NCI-H2196 (cell line): ENCODE results near the gene MYL3.
"Not testable (repeated sequence)": the region's sequence is repeated elsewhere in the genome, so short reads cannot be mapped to it uniquely, and the experiment has no call there.

Experiments
- DNase-seq: peaks from one replicate; lab custom pipeline; 2025; ENCODE audit not compliant: unreplicated experiment; lab: John Stamatoyannopoulos, UW

The MYL3 gene

DNA sequence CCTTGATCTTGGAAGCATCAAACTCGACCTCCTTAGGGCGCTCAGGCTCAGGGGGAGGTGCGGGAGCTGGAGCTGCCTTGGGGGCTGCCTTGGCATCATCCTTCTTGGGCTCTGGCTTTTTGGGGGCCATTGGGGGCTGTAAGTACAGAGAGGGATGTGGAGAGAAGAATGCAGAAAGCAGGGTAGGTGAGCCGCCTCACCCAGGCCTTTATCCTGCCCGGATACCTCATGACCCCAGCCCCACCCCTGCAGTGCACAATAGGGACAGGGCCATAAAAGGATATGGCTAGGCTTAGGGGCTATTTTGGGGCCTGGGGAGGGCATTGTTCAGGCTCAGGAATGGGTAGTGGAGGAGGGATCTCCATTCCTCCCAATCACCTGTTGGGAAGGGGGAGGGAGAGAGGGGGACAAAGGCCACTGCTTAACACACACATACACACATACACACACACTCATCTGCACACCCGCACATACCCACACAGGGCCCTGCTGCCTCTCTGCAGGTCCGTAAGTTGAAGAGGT is at the start of gene MYL3:
MYL3 (minus strand) TSS at position 184 of the 522 bp plus-strand sequence; CDS start at position 130, 54 bp downstream.
- DNase-seq, result no peak

DNA sequence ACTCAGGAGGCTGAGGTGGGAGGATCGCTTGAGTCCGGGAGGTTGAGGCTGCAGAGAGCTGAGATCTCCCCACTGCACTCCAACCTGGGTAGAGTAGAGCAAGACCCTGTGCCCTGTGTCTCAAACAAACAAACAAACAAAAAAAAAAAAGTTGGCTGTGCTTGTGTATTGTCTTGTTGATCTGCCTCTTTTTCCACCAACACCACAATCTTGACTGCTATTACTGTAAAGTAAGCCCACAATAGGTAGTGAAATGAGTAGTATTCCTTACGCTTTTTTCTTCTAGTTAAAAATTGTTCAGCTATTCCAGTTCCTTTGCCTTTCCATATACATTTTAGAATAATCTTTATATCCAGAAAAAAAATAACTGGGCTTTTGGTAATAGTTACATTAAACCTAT is 49.7 kb upstream of the MYL3 start:
- DNase-seq, result no peak

DNA sequence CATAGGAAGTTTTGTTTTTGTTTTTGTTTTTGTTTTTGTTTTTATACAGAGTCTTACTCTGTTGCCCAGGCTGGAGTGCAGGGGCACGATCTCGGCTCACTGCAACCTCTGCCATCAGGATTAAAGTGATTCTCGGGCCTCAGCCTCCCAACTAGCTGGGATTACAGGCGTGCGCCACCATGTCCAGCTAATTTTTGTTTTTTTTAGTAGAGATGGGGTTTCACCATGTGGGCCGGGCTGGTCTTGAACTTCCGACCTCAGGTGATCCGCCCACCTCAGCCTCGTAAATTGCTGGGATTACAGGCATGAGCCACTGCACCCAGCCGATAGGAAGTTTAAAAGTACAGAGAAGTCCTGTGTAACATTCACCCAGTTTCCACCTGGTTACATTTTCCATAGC is 47.7 kb upstream of the MYL3 start:
- not testable (repeated sequence) for DNase-seq

- DNase-seq, result no peak
Observed at GRCh38 chr3:46910166-46910760, 47.0 kb upstream of the MYL3 start.

DNA sequence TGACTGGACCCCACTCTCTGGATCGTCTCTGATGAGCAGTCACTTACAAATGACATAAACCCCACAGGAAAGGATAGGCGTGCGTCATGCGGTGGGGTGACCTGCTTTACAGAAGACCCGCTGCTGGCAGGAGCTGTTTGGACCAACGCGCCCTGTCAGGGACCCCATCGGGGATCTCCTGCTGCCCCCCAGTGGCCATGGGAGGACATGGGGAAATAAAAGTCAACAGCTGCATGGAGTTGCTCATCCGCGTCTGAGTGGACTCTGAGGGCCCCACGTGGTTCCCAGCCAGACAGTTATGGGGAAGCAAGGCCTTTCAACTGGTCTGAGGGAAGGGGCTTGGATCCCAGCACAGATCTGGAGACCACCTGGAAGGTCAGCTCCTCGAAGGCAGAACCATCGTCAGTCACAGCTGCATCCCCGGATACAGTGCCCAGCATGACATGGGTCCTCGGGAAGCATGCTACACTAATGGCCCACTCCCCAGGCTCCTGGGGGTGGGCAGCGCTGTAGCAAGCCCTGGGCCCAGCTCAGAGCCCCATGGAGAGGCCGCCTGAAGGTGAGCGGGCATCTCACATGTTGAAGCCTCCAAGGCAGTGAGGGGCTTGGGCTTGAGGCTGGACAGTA is 46.4 kb upstream of the MYL3 start:
- peak; percentile 50 for DNase-seq

DNA sequence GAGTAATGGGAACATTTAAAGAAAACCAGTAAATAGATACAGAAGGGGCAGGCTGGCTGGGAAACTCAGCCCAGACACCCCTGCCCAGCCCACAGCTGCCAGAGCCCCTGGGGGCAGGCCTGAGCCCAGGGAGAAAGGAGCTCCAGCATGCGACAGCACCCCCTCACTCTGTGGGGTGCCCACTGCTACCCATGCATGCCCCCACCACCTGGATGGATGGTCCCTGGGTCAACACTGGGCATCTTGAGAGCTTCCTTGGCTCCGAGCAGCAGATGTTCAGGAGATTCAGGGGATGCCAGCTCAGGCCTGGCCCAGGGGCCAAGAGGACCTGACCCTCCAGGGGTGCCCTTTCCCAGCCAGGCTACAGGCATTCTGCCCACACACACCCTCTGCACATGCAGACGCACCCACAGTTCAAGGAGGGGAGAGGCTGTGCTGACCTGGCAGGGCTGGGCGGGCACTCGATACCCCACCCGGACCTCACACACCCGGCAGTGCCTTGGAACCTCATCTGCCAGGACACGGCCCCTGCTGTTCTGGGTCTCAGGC is 45.8 kb upstream of the MYL3 start:
- no peak for DNase-seq

- no peak for DNase-seq
Observed at GRCh38 chr3:46908294-46908985, 45.2 kb upstream of the MYL3 start.

DNA sequence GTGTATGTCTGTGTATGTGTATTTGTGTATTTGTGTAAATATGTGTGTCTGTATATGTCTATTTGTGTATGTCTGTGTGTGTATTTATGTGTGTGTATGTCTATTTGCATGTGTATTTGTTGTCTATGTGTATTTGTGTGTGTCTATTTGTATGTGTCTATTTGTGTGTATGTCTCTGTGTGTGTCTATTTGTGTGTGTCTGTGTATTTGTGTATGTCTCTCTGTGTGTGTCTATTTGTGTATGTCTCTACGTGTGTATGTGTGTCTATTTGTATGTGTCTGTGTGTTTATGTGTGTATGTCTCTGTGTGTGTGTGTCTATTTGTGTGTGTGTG is 44.7 kb upstream of the MYL3 start:
- no peak for DNase-seq

- DNase-seq, result no peak
Observed at GRCh38 chr3:46907271-46907670, 44.0 kb upstream of the MYL3 start.

DNA sequence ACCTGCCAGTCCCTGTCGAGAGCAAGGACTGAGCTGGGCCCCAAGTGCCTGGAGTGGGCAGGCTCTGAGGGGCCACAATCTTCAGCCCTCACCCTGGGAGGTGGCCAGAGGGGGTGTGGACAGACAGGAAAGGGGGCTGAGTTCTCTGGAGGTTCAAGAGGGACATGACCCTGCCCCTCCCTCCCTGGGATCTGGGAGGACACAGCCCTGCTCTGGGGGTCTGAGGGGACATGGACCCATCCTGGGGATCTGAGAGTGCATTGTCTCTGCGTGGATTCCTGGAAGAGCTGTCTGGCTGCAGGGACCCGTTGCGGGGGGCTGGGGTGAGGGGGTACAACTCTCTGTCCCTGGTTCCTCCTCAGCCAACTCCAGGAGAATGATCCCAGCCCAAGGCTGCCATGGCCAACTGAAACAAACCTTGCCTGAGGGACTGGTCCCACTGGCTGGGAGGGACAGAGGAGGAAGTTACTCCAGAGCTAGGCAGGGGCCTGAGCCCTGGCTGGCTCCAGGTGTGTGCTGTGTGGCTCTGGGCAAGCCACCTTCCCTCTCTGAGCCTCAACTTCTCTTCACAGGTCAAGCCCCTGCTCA is 43.3 kb upstream of the MYL3 start:
- DNase-seq, result no peak

DNA sequence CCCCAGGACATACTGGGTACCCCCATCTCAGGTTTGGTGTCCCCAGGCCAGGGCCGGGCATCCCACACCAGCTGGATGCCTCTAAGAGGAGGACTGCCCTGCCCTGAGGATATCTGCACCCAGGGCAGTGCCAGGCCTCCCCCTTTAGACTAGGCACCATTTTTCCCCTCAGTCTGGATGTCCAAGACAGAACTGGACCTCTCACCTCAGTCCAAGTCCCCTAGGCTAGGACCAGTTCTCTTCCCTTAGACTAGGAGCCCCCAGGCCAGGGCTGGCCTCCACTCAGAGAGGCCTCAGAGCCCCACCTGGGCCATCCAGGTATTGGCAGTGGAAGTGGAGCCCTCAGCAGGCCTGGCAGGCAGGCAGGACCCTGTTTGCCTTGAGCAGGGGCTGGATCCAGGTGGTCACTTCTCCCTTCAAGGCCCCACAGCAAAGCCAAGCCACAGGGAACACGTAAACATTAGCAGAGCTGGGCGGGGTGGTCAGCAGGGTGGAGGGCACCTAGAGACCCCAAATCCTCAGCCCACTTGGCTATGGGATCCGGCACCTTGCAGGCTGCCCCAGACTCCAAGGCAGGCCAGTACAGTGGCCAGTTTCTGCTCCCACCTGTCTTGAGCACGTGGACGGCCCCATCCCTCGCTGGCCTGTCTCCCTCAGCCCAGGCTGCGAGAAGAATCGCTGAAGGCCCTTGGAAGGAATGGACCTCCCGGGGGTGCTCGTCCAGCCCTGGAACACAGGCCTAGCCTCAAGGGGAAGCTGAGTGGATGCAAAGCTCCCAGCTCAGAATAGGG is 42.6 kb upstream of the MYL3 start:
- DNase-seq, result no peak

DNA sequence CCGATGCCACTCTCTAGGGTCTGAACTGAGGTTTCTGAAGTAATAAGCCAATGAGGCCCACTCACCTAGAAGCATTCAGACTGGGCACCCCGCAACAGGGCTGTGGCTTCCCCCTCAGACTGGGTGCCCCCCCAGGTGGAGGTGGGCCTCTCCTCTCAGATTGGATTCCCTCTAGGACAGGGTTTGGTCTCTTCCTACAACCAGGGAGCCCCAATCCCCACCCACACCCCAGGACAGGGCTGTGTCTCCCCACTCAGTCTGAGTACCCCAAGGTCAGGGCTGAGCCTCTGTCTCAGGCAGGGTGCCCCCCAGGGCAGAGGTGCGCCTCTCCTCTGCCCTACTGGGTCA is 41.9 kb upstream of the MYL3 start:
- DNase-seq, result no peak

DNA sequence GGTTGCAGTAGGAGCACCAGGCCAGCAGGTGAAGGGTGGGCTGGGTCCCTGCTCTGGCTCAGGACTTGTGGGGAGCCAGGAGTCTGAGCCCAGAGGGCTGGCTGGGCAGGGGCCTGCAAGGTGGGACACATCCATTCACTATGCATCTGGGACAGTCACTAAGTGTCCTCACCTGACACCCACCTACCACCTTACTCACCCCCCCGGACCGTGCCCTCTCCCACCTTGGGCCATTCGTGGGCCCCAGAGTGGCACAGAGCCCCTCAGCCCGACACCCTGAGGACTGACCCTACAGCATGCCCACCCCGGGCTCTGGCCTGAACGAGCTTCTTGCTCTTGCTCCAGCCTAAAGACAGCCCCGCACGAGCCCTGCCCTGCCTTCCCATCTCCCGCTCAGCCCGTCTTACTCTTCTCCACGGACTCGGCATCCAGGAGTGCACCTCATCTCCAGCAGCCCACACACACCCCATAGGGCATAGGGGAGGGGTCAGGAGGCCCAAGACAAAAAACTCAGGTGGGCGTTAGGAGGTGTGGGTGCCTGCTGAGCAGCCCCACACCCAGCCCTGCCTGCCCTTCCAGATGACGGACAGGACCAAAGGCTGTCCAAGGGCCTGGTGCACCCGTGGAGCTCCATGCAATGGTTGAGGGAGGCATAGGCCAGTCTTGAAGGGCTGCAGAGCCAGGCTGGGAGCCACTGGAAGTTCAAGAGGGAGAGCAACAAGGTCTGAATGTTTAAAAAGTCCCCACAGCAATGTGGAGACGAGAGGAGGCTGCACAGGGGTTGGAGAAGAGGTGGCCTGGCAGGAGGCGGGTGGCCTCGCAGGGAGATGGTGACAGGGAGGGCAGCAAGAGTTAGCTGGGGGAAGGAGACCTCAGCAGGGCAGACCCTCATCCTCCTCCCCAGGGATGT is 41.3 kb upstream of the MYL3 start:
- DNase-seq, result no peak

DNA sequence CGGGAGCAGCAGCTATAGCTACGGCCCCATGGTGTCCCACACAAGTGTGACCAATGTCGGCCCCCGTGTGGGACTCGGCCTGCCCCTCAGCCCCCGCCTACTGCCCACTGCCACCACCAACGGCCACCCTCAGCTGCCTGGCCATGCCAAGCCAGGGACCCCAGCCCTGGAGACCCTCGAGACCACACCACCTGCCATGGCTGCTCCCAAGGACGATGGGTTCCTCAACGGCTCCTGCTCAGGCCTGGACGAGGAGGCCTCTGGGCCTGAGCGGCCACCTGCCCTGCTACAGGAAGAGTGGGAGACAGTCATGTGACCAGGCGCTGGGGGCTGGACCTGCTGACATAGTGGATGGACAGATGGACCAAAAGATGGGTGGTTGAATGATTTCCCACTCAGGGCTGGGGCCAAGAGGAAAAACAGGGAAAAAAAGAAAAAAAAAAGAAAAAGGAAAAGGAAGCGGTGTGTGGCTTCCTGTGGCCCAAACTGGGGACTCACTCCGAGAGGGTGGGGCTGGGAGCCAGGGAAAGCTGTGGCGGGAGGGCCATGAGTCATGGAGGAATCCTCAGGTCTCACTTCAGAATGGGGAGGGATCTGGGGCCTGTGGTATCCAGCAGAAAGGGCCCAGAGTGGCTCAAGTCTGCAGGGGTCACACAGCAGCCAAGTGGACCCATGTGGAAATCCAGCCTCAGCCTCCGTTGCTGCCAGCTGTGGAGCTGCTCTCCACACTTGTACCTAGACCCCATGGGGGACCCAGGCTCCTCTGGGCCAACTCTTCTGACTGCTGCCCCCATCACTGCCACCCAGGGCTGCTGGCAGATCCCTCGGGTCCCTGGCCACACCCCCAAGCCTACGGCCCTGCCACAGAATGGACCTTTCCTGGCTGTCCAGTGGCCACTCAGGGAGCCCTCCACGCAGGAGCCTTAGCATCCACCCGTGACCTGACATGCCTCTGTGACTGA is 40.4 kb upstream of the MYL3 start:
- no peak for DNase-seq

- no peak for DNase-seq
Observed at GRCh38 chr3:46902188-46902631, 39.0 kb upstream of the MYL3 start.

GRCh38 chr3:46901591-46902187 is 38.4 kb upstream of the MYL3 start:
- DNase-seq, result no peak

- no peak for DNase-seq
Observed at GRCh38 chr3:46901061-46901460, 37.8 kb upstream of the MYL3 start.

DNA sequence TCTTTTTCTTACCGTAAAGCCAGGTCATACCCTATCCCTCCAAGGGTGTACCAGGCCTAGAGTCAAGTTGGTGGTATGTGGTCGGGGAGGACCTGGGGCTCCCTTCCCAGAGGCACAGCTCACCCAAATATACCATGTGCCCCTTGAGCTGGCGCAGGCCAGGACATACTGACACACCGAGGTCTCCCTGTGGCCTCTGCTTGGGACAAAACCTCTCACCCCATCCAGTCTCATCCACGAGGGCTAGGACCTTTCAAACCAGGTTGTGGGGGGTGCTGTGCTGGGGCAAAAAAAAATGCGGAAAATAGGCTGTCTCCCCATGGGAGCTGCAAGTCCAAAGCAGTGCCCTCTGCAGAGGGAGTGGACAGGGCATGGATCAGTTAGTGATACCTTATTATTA is 37.1 kb upstream of the MYL3 start:
- no peak for DNase-seq

DNA sequence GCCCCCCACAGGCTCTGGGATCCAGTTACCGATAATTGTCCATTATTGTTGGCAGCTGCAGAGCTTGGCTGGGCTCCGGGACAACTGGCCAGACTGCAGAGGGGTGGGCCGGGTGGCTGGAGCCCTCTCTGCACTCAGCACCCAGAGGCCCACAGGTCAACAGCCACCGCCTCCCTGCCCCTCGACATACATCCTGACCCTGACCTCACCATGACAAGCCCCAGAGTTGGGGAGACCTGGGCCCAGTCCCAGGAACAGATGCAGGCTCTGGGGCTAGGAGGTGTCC is 36.7 kb upstream of the MYL3 start:
- peak; percentile 48 for DNase-seq
